Dedifferentiated amniotic fluid mesenchymal stem cell (primary cell): ENCODE data around the gene G2E3.
"Not testable (repeated sequence)": the region's sequence is repeated elsewhere in the genome, so short reads cannot be mapped to it uniquely, and the experiment has no call there.

Experiments used
- DNase-seq: peaks from one replicate; pipeline ENCODE4 v3.0.0-alpha.2; 2016; ENCODE audit errors: extremely low spot score

G2E3 gene

GRCh38 chr14:30603402-30603801 is 44.4 kb downstream of the G2E3 start:
- DNase-seq = no peak

- DNase-seq = not testable (repeated sequence)
Observed at GRCh38 chr14:30604696-30605095, 45.7 kb downstream of the G2E3 start.

DNA sequence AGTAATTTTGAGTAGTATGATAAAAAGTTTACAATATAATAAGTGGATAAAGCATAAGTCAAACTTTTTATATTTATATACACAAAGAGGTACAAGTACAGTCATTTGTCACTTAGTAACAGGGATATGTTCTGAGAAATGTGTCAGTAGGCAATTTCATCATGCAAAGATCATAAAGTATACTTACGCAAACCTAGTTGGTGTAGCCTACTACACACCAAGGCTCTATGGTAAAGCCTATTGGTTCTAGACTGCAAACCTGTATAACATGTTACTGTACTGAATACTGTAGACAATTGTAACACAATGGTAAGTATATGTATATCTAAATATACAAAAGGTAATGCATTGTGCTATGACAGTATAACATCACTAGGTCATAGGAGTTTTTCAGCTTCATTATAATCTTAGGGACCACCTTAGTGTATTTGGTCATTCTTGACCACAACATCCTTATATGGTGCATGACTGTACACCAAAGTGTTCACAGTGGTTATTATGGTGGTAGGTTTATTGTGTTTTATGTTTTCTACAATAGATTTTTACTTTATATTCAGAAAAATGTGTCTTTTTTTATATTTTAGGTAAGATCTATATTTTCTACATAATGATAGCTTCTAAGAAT is 48.3 kb downstream of the G2E3 start:
- DNase-seq = no peak

- peak; percentile 18 for DNase-seq
Observed at GRCh38 chr14:30608533-30609006, 49.6 kb downstream of the G2E3 start.

GRCh38 chr14:30610787-30611343 is 51.9 kb downstream of the G2E3 start:
- peak; percentile 71 for DNase-seq

- DNase-seq = no peak
Observed at GRCh38 chr14:30614155-30614554, 55.2 kb downstream of the G2E3 start.

DNA sequence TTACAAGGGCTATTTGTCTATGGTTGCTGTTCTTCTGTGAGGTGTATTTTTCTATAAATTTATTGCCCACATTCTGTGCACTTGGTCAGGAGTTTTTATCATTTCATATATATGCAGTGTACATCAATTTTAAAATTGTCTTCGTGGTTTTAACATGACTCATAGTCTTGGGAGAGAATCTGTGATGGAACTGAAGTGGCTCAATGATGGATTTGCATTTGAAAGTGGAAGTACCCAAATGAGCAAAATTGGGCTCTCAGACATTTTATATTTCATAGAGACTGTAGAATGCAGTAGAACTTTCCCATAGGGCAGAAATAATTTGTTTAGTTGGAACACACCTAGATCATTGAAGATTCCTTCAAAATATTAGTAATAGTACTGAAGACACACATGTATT is 61.2 kb downstream of the G2E3 start:
- DNase-seq = peak; percentile 19

DNA sequence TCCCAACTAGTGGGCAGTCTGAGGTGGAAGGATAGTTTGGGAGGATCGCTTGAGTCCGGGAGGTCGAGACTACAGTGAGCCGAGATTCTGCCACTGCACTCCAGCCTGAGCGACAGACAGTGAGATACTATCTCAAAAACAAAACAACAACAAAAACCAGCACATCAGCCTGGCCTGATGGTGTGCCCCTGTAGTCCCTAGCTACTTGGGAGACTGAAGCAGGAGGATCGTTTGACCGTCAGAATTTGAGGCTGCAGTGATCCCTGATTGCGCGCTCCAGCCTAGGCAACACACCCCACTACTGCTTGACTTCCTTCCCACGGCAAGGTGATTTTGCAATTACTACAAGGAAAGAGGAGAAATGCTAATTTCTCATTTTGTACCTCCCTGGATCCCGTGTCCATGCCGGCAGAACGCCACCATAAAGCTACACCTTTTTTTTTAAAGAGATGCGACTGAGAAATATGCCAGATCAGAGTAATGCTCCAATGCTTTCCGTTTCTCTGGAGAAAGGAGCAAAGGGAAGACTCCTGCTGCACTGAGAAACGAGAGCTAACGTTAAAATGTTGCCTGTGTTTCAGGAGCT is 62.5 kb downstream of the G2E3 start:
- DNase-seq = no peak

DNA sequence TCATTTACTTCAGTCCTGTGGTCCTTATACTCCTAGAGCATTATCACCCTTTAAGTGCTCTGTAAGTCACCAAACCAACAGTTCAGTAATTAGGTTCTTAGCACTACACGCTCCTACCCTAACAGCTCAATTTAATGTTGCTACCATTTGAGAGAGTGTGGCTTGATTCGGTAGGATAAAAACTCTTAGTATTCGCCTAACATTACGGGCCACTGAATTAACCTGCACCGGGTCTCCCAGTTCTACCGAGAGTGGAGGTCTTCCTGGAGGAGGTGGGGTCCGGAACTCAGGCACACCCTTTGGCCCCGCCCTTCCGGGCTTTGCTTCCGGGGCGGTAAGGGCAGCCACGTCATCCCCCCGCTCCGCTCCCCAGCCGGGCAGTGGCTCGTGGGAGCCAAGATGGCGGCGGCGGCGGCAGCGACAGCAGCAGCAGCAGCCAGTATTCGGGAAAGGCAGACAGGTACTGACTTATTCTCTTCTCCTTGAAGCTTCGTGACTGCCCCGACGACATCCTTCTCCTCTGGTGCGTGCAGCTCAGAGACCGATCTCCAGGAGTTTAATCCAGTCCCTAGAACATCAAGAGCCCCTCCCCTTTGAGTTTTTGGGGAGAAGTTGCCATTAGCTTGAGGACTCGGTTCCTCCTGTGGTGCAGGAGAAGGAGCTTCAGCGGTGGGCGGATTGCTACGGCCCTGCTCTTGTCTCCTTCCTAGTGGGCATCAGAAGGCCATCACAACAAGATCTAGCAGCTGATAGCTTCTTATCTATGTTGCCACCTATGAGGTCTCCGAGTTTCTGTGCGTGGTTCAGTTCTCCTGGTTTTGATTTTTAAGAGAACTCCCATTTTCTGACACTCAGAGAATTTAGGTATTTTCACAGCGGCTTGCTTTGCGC is 63.2 kb downstream of the G2E3 start, which contains the start of gene SCFD1:
Gene SCFD1 (plus strand): TSS at position 380 of the 891 bp plus-strand sequence. CDS start 20 bp downstream, at position 400.
- peak; percentile 84 for DNase-seq

DNA sequence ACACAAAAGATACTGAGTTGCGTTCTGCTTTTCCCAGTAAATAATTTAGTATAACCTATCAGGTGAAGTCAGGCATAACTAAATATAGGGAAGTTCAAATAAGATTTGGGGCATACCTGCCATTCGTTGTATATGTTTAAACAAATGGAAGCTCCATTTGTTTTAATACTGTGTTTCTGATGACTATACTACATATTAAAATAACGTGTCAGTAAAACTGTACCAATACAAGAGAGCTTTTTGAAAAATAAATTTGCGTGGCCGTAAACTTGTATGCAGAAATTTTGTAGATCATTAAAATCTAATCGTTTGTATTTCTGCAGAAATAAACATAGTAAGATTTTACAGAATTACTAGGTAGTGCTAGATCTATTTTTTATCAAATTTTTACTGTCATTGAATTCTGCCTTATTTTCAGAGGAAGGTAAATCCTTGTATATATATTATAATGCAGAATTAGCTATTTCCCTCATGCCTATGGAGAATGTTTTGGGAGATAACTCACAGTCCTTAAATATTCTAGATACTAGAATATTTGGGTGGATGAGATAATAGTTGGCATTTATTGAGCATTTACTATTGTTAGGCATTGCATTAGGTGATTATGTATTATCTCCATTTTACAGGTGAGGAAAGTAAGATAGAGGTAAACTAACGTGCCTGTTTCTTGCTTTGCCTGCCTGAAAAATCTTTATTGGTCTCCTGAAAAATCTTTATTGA is 64.6 kb downstream of the G2E3 start:
- DNase-seq = no peak

GRCh38 chr14:30624132-30624423 is 65.1 kb downstream of the G2E3 start:
- no peak for DNase-seq

DNA sequence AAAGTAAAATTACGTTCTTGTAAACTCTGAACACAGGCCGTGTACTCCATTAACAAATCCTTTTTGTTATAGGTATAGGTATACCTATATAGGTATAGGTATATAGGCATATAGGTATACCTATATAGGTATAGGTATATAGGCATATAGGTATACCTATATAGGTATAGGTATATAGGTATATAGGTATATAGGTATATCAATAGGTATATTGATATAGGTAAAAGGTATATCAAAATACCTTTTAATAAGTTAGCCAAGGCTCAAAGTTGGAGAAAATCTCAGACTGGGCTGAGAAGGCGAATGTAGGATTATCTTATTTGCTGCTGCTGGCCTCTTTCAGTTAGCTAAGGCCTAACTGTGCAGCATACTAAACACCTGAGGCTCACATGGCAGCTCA is 66.6 kb downstream of the G2E3 start:
- DNase-seq = no peak

GRCh38 chr14:30629432-30629831 is 70.5 kb downstream of the G2E3 start:
- DNase-seq = not testable (repeated sequence)

DNA sequence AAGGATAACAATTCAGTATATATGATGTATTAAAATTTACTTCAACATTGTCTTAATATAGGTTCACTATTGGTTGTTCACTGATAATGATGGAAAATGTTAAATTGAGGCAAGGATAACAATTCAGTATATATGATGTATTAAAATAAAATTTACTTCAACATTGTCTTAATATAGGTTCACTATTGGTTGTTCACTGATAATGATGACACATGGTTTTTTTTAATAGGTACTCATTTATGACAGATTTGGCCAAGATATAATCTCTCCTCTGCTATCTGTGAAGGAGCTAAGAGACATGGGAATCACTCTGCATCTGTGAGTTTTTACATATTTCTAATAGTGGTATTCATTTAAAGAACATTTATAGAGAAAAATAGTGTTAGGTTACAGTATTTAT is 71.3 kb downstream of the G2E3 start:
- no peak for DNase-seq

GRCh38 chr14:30632730-30633129 is 73.8 kb downstream of the G2E3 start:
- DNase-seq = no peak

DNA sequence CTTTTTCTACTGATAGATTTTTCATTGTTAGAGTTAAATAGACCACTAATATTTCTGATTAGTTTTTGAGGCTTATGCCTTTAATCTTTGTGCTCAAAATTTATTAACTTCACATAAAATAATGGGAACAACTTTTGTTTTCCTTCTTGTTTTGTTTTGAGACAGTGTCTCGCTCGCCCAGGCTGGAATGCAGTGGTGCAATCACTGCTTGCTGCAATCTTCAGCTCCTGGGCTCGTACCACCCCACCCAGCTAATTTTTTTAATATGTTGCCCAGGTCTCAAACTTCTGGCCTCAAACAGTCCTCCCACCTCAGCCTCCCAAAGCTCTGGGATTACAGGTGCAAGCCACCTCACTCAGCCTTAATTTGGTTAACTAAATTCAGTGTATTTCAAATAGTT is 80.0 kb downstream of the G2E3 start:
- no peak for DNase-seq

GRCh38 chr14:30641207-30641606 is 82.2 kb downstream of the G2E3 start:
- no peak for DNase-seq

DNA sequence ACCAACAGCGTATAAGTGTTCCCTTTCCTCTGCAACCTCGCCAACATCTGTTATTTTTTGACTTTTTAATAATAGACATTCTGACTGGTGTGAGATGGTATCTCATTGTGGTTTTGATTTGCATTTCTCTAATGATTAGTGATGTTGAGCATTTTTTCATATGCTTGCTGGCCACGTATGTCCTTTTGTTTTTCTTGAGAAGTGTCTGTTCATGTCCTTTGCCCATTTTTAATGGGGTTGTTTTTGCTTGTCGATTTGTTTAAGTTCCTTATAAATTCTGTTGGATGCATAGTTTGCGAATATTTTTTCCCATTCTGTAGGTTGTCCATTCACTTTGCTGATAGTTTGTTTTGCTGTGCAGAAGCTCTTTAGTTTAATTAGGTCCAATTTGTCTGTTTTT is 85.5 kb downstream of the G2E3 start:
- not testable (repeated sequence) for DNase-seq

DNA sequence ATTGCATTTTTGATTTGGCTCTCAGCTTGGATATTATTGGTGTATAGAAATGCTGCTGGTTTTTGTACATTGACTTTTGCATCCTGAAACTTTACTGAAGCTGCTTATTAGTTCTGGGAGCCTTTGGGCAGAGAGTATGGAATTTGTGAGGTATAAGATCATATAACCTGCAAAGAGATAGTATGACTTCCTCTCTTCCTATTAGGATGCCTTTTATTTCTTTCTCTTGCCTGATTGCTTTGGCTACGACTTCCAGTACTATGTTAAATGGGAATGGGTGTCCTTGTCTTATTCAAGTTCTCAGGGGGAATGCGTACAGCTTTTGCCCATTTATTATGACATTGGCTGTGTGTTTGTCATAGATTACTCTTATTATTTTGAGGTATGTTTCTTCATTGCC is 86.6 kb downstream of the G2E3 start:
- no peak for DNase-seq

DNA sequence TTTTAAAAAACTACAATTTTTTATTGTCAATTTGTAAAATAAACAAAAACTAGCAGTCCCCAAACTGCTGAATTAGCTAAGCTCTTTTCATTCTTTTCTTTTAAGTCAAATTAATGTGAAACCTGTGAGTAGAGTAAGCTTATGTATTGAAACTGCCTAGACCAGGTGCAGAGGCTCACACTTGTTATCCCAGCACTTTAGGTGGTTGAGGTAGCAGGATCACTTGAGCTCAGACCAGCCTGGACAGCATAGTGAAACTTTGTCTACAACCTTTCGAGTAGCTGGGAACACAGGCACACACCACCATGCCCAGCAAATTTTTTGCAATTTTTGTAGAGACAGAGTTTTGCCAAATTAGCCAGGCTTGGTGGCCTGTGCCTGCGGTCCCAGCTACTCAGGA is 89.5 kb downstream of the G2E3 start:
- no peak for DNase-seq

- DNase-seq = no peak
Observed at GRCh38 chr14:30651937-30652336, 93.0 kb downstream of the G2E3 start.

DNA sequence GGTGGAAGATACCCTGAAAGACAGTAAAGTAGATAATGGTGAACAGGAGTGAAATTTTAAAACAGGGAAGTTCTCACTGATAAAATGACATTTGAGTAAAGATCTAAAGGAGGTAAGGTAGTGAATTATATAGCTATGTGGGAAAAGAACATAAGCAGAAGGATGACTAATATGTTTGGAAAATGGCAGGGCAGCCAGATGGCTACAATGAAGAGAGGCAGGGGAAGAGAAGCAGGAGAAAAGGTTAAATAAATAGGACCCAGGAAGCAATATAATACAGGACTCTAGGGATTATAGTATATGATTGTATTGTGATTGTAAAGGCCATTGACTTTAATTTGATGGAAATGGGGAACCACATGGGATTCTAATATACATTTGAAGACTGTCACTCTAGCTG is 96.2 kb downstream of the G2E3 start:
- no peak for DNase-seq
